Mesendoderm (in vitro differentiated cells): ENCODE measurements around the gene LPAR1.

Experiments used
- DNase-seq: peaks from one replicate; pipeline ENCODE4 v3.0.0; 2013
- H2AK5ac ChIP-seq: 2 replicates; pipeline ENCODE4 v1.6.1; 2013; ENCODE audit warnings: low read length, inconsistent platforms
- H2BK120ac ChIP-seq: 2 replicates; pipeline ENCODE4 v1.6.1; 2013; ENCODE audit warnings: low read depth, mild to moderate bottlenecking, low read length, moderate library complexity, mixed read lengths
- H2BK15ac ChIP-seq: replicated peaks from 2 replicates; pipeline ENCODE4 v1.6.1; 2013; ENCODE audit warnings: low read depth, mild to moderate bottlenecking, moderate library complexity
- H2BK5ac ChIP-seq: 2 replicates; pipeline ENCODE4 v1.6.1; 2013; ENCODE audit warnings: low read length, inconsistent platforms
- H3K18ac ChIP-seq: 2 replicates; pipeline ENCODE4 v1.6.1; 2013; ENCODE audit warnings: mild to moderate bottlenecking, low read length, mixed read lengths
- H3K23ac ChIP-seq: one replicate; pipeline ENCODE4 v1.6.1; 2013; ENCODE audit warnings: low read length
- H3K27ac ChIP-seq: 2 replicates; pipeline ENCODE4 v1.5.1; 2013; ENCODE audit warnings: low read depth, mild to moderate bottlenecking, inconsistent platforms, low read length, moderate library complexity
- H3K27me3 ChIP-seq: 2 replicates; pipeline ENCODE4 v1.6.1; 2013; ENCODE audit warnings: low read length, control low read depth, mild to moderate bottlenecking, inconsistent platforms; ENCODE audit not compliant: insufficient read depth, poor library complexity
- H3K36me3 ChIP-seq: 2 replicates; pipeline ENCODE4 v1.6.1; 2013; ENCODE audit warnings: low read length, inconsistent platforms; ENCODE audit not compliant: control insufficient read depth, insufficient read depth
- H3K4ac ChIP-seq: one replicate; pipeline ENCODE4 v1.6.1; 2013; ENCODE audit warnings: low read depth, mild to moderate bottlenecking, low read length, moderate library complexity
- H3K4me1 ChIP-seq: 2 replicates; pipeline ENCODE4 v1.6.1; 2013; ENCODE audit warnings: low read depth, low read length, inconsistent platforms; ENCODE audit not compliant: control insufficient read depth
- H3K4me2 ChIP-seq: 2 replicates; pipeline ENCODE4 v1.6.1; 2013; ENCODE audit warnings: low read length
- H3K4me3 ChIP-seq: 2 replicates; pipeline ENCODE4 v1.5.1; 2013; ENCODE audit warnings: mild to moderate bottlenecking, low read length
- H3K56ac ChIP-seq: one replicate; pipeline ENCODE4 v1.6.1; 2013; ENCODE audit warnings: low read length
- H3K79me1 ChIP-seq: 2 replicates; pipeline ENCODE4 v1.6.1; 2013; ENCODE audit warnings: low read length, inconsistent platforms
- H3K79me2 ChIP-seq: 2 replicates; pipeline ENCODE4 v1.6.1; 2013; ENCODE audit warnings: mild to moderate bottlenecking, low read length; ENCODE audit not compliant: control insufficient read depth, insufficient read depth
- H3K9ac ChIP-seq: 2 replicates; pipeline ENCODE4 v1.6.1; 2013; ENCODE audit warnings: low read length, inconsistent platforms
- H4K5ac ChIP-seq: one replicate; pipeline ENCODE4 v1.6.1; 2013; ENCODE audit warnings: low read length
- H4K8ac ChIP-seq: one replicate; pipeline ENCODE4 v1.6.1; 2013; ENCODE audit warnings: low read depth, mild to moderate bottlenecking, control low read depth, low read length, moderate library complexity
- WGBS: extraction: QIAGEN DNeasy Blood & Tissue Kit; methylation state at CpG from one replicate; pipeline ENCODE4 v1.1.7; 2013; ENCODE audit warnings: low lambda C conversion rate, missing lambda C conversion rate; ENCODE audit not compliant: insufficient coverage; ENCODE audit errors: extremely low coverage; 5-methylcytosine and 5-hydroxymethylcytosine counted together

The LPAR1 gene

DNA sequence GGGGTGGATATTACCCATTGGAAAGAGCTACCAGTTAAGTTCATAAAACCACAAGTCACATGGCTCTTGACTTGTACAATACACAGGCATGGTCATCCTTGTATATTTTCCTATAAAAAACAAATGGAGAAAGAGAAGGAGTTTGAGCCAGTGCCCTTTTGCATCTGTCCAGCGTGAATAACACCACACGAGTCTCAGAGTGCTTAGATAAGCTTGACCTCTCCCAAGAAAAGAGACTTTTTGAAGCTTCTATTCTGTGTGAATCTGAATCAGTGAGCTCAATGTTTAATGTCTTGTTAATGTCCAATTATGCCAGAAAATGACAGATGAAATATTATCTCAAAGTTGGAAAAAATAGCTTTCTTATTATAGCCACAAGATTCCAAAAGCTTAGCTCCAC lies 30.9 kb upstream of the LPAR1 start:
- no peak overlapping the region for H2AK5ac ChIP-seq
- no peak overlapping the region for H4K5ac ChIP-seq
- no peaks in the 10 kb centered on the region for H3K36me3 ChIP-seq
- no peak overlapping the region for H2BK15ac ChIP-seq
- no peak overlapping the region for H3K56ac ChIP-seq
- no peak overlapping the region for H4K8ac ChIP-seq
- H2BK120ac ChIP-seq, result no peak overlapping the region
- no peak overlapping the region for H3K18ac ChIP-seq
- H3K27me3 ChIP-seq, result no peaks in the 10 kb centered on the region
- no peak overlapping the region for H3K4me2 ChIP-seq
- no peak overlapping the region for H3K9ac ChIP-seq
- DNase-seq, result no peak
- no peak overlapping the region for H3K27ac ChIP-seq
- no CpG with 5 or more reads among the region's 2 CpGs for WGBS
- no peak overlapping the region for H3K4ac ChIP-seq
- H3K4me1 ChIP-seq, result no peaks in the 10 kb centered on the region
- no peak overlapping the region for H2BK5ac ChIP-seq
- no peak overlapping the region for H3K4me3 ChIP-seq
- H3K79me2 ChIP-seq, result no peaks in the 10 kb centered on the region
- H3K23ac ChIP-seq, result no peak overlapping the region
- H3K79me1 ChIP-seq, result no peaks in the 10 kb centered on the region

DNA sequence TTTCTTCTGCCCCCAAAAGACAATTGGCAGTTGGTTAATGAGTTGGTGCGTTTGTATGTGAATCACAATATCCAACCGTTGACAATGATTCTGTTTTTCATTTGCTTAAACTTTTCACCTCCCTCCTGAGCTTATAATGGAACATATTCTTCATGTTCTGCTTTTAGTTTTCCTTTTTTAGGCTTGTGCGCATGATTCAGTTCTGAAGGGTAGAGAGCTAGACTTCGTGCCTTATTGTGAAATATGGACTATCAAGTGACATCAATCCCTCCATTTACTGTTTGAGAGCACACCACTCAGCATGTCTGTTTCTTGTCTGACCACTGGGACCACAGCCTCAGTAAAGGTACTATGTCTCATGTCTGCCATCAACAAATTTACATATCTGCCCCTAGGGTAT lies 30.5 kb upstream of the LPAR1 start:
- Histone ChIP-seq H4K5ac (no peak overlapping the region), H3K27me3 (no peaks in the 10 kb centered on the region), H3K9ac (no peak overlapping the region), H3K4me1 (no peaks in the 10 kb centered on the region), H3K27ac (no peak overlapping the region), H2BK15ac (no peak overlapping the region), H3K36me3 (no peaks in the 10 kb centered on the region), H2AK5ac (no peak overlapping the region), H3K18ac (no peak overlapping the region), H3K56ac (no peak overlapping the region), H3K79me2 (no peaks in the 10 kb centered on the region), H3K4me2 (no peak overlapping the region), H3K4me3 (no peak overlapping the region), H3K4ac (no peak overlapping the region), H3K79me1 (no peaks in the 10 kb centered on the region), H2BK120ac (no peak overlapping the region), H4K8ac (no peak overlapping the region), H2BK5ac (no peak overlapping the region), H3K23ac (no peak overlapping the region)
- no peak for DNase-seq
- no CpG with 5 or more reads among the region's 4 CpGs for WGBS

DNA sequence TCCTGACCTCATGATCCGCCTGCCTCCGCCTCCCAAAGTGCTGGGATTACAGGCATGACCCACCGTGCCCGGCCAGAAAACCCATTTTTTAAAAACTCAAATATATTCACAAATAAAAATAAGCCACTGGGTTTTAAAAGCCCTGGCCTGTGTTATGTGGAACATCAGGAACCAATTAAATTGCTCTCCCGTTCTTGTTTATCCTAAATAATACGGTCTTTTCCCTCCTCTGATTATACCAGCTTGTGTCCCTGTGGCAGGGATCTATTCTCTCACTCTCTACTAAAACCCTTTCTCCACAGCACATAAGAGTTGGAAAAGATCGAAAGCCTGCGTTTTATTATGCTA lies 30.1 kb upstream of the LPAR1 start:
- no peak overlapping the region for H4K8ac ChIP-seq
- H3K27me3 ChIP-seq, result no peaks in the 10 kb centered on the region
- H2BK120ac ChIP-seq, result no peak overlapping the region
- no peak overlapping the region for H2BK5ac ChIP-seq
- H3K79me1 ChIP-seq, result no peaks in the 10 kb centered on the region
- H3K36me3 ChIP-seq, result no peaks in the 10 kb centered on the region
- H3K4me3 ChIP-seq, result no peak overlapping the region
- H3K18ac ChIP-seq, result no peak overlapping the region
- no peak overlapping the region for H2AK5ac ChIP-seq
- H3K56ac ChIP-seq, result no peak overlapping the region
- no peak overlapping the region for H3K27ac ChIP-seq
- no peaks in the 10 kb centered on the region for H3K4me1 ChIP-seq
- no peak for DNase-seq
- no peaks in the 10 kb centered on the region for H3K79me2 ChIP-seq
- no peak overlapping the region for H3K4ac ChIP-seq
- H3K23ac ChIP-seq, result no peak overlapping the region
- no CpG with 5 or more reads among the region's 8 CpGs for WGBS
- no peak overlapping the region for H3K9ac ChIP-seq
- H3K4me2 ChIP-seq, result no peak overlapping the region
- no peak overlapping the region for H4K5ac ChIP-seq
- H2BK15ac ChIP-seq, result no peak overlapping the region

GRCh38 chr9:111066468-111066867 lies 28.2 kb upstream of the LPAR1 start:
- H3K79me1 ChIP-seq, result no peaks in the 10 kb centered on the region
- H3K36me3 ChIP-seq, result no peaks in the 10 kb centered on the region
- H3K23ac ChIP-seq, result no peak overlapping the region
- no peak overlapping the region for H3K9ac ChIP-seq
- DNase-seq, result no peak
- H3K27me3 ChIP-seq, result no peaks in the 10 kb centered on the region
- no peaks in the 10 kb centered on the region for H3K79me2 ChIP-seq
- H3K4me1 ChIP-seq, result no peaks in the 10 kb centered on the region
- H3K56ac ChIP-seq, result no peak overlapping the region
- H3K4me3 ChIP-seq, result no peak overlapping the region
- H3K4me2 ChIP-seq, result no peak overlapping the region
- H2AK5ac ChIP-seq, result no peak overlapping the region
- no peak overlapping the region for H4K5ac ChIP-seq
- no peak overlapping the region for H3K18ac ChIP-seq
- H3K27ac ChIP-seq, result no peak overlapping the region
- H3K4ac ChIP-seq, result no peak overlapping the region
- no peak overlapping the region for H2BK120ac ChIP-seq
- H2BK15ac ChIP-seq, result no peak overlapping the region
- H2BK5ac ChIP-seq, result no peak overlapping the region
- H4K8ac ChIP-seq, result no peak overlapping the region
- no CpG with 5 or more reads among the region's 2 CpGs for WGBS

GRCh38 chr9:111065414-111065813 lies 27.1 kb upstream of the LPAR1 start:
- no peak overlapping the region for H4K5ac ChIP-seq
- H2BK5ac ChIP-seq, result no peak overlapping the region
- no peak overlapping the region for H3K18ac ChIP-seq
- H3K27me3 ChIP-seq, result no peaks in the 10 kb centered on the region
- H3K4me1 ChIP-seq, result no peaks in the 10 kb centered on the region
- no peak overlapping the region for H3K56ac ChIP-seq
- H3K23ac ChIP-seq, result no peak overlapping the region
- DNase-seq, result no peak
- H3K4me2 ChIP-seq, result no peak overlapping the region
- H3K4me3 ChIP-seq, result no peak overlapping the region
- H2BK120ac ChIP-seq, result no peak overlapping the region
- WGBS, result no CpG with 5 or more reads among the region's 4 CpGs
- H3K79me1 ChIP-seq, result no peaks in the 10 kb centered on the region
- H3K36me3 ChIP-seq, result no peaks in the 10 kb centered on the region
- no peak overlapping the region for H2BK15ac ChIP-seq
- no peak overlapping the region for H2AK5ac ChIP-seq
- no peak overlapping the region for H4K8ac ChIP-seq
- no peak overlapping the region for H3K9ac ChIP-seq
- H3K27ac ChIP-seq, result no peak overlapping the region
- H3K79me2 ChIP-seq, result no peaks in the 10 kb centered on the region
- H3K4ac ChIP-seq, result no peak overlapping the region

GRCh38 chr9:111064160-111064837 lies 26.0 kb upstream of the LPAR1 start:
- Histone ChIP-seq H3K4ac (no peak overlapping the region), H4K5ac (no peak overlapping the region), H3K4me2 (no peak overlapping the region), H3K79me1 (no peaks in the 10 kb centered on the region), H4K8ac (no peak overlapping the region), H3K4me1 (no peaks in the 10 kb centered on the region), H3K56ac (no peak overlapping the region), H3K27ac (no peak overlapping the region), H2BK15ac (no peak overlapping the region), H2BK120ac (no peak overlapping the region), H3K18ac (no peak overlapping the region), H3K79me2 (no peaks in the 10 kb centered on the region), H2BK5ac (no peak overlapping the region), H3K4me3 (no peak overlapping the region), H3K27me3 (no peaks in the 10 kb centered on the region), H2AK5ac (no peak overlapping the region), H3K23ac (no peak overlapping the region), H3K9ac (no peak overlapping the region), H3K36me3 (no peaks in the 10 kb centered on the region)
- WGBS, result no CpG with 5 or more reads among the region's 7 CpGs
- no peak for DNase-seq
